Measurements from ENCODE around the gene TMIGD3.
"Not testable (repeated sequence)": the region's sequence is repeated elsewhere in the genome, so short reads cannot be mapped to it uniquely, and the experiment has no call there.

Gene TMIGD3

GRCh38 chr1:111503585-111504060, at the start of gene TMIGD3, which contains the start of gene ADORA3:
TSS of gene TMIGD3 (minus strand) at chr1:111503633. CDS start at chr1:111503354, 279 bp downstream.
TSS of gene ADORA3 (minus strand) at chr1:111503633. CDS start at chr1:111503354, 279 bp downstream.
- peak; percentile 89 for DNase-seq (ENCODE audit: low read depth)
- peak within 1 kb of the TSS; percentile 33 for H3K4me3 ChIP-seq (ENCODE audit: low read depth, low read length)
- TF ChIP-seq MYC (IDR thresholded peaks at IDR 0.05; ENCODE audit: low read depth, low read length), result no peak
- no peak for TF ChIP-seq MAX (IDR thresholded peaks at IDR 0.05; ENCODE audit: low read depth, low read length)
- no peak for TF ChIP-seq POLR2A (IDR thresholded peaks at IDR 0.05; ENCODE audit: extremely low read depth, insufficient read length)
- no peak for TF ChIP-seq CTCF (IDR thresholded peaks at IDR 0.05; ENCODE audit: low read depth, low read length)

- no peak for DNase-seq (ENCODE audit: low read depth)
- H3K4me3 ChIP-seq (ENCODE audit: low read depth, low read length), result no peak overlapping the region
- no peak for TF ChIP-seq CTCF (IDR thresholded peaks at IDR 0.05; ENCODE audit: low read depth, low read length)
- TF ChIP-seq POLR2A (IDR thresholded peaks at IDR 0.05; ENCODE audit: extremely low read depth, insufficient read length), result no peak
- no peak for TF ChIP-seq MAX (IDR thresholded peaks at IDR 0.05; ENCODE audit: low read depth, low read length)
- TF ChIP-seq MYC (IDR thresholded peaks at IDR 0.05; ENCODE audit: low read depth, low read length), result no peak
Observed at GRCh38 chr1:111553196-111553595, 49.8 kb upstream of the TMIGD3 start.

- no peak for TF ChIP-seq MAX (IDR thresholded peaks at IDR 0.05; ENCODE audit: low read depth, low read length)
- no peak for TF ChIP-seq CTCF (IDR thresholded peaks at IDR 0.05; ENCODE audit: low read depth, low read length)
- TF ChIP-seq MYC (IDR thresholded peaks at IDR 0.05; ENCODE audit: low read depth, low read length), result no peak
- TF ChIP-seq POLR2A (IDR thresholded peaks at IDR 0.05; ENCODE audit: extremely low read depth, insufficient read length), result no peak
- no peak for DNase-seq (ENCODE audit: low read depth)
- no peak overlapping the region for H3K4me3 ChIP-seq (ENCODE audit: low read depth, low read length)
Observed at GRCh38 chr1:111552587-111552986, 49.2 kb upstream of the TMIGD3 start.

GRCh38 chr1:111551623-111552411, 48.4 kb upstream of the TMIGD3 start:
- TF ChIP-seq CTCF (IDR thresholded peaks at IDR 0.05; ENCODE audit: low read depth, low read length), result no peak
- TF ChIP-seq POLR2A (IDR thresholded peaks at IDR 0.05; ENCODE audit: extremely low read depth, insufficient read length), result no peak
- no peak for TF ChIP-seq MYC (IDR thresholded peaks at IDR 0.05; ENCODE audit: low read depth, low read length)
- no peak for TF ChIP-seq MAX (IDR thresholded peaks at IDR 0.05; ENCODE audit: low read depth, low read length)
- H3K4me3 ChIP-seq (ENCODE audit: low read depth, low read length), result no peak overlapping the region
- DNase-seq (ENCODE audit: low read depth), result no peak

- H3K4me3 ChIP-seq (ENCODE audit: low read depth, low read length); DNase-seq (ENCODE audit: low read depth): not testable (repeated sequence)
Observed at GRCh38 chr1:111547786-111548185, 44.4 kb upstream of the TMIGD3 start.

- H3K4me3 ChIP-seq (ENCODE audit: low read depth, low read length), result no peak overlapping the region
- TF ChIP-seq POLR2A (IDR thresholded peaks at IDR 0.05; ENCODE audit: extremely low read depth, insufficient read length) (no peak), CTCF (IDR thresholded peaks at IDR 0.05; ENCODE audit: low read depth, low read length) (no peak)
- no peak for DNase-seq (ENCODE audit: low read depth)
Observed at GRCh38 chr1:111542187-111542586, 38.8 kb upstream of the TMIGD3 start.

All from NB4 (cell line).